ENCODE results near the gene MRRF.
"Not testable (repeated sequence)": the region's sequence is repeated elsewhere in the genome, so short reads cannot be mapped to it uniquely, and the experiment has no call there.

The MRRF gene

DNA sequence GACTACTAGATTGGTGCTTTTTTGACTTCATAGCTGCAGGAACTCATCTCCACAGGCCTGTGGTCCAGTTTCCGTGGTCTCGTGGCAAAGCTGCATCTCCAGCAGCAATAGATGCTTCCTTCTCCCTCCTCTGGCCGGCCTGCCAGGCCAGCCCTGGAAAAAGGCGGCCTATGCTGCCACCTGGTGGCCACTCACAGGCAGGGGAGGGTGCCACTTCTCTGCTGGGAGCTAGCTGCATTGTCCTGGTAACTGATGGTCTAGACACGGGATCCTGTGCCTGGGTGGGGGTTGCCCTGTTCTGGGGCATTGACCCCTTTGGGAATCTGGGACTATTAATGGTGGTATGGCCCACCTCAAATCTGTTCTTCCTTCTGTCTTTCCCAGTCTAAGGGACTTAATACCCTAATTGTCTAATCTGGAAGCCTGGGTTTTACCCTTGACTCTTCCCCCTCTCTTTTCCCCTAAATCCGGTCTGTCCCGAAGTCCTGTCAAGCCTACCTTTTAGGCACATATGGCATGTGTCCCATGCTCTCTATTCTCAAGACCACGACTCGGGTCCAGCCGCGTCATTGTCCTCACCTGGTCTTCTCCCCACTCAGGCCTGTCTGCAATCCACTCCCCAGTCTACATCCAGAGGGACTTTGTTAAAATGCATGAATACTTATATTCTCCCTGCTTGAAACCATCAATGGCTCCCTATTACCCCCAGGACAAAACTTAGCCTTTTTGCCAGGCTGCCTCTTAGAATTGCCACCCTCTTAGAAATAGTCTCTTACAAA lies 86.1 kb downstream of the MRRF start:
- peak; percentile 72 for DNase-seq (ENCODE audit: insufficient read length)
- FAIRE-seq = peak; percentile 93
- no peak for TF ChIP-seq POLR2AphosphoS5 (IDR thresholded peaks at IDR 0.05; ENCODE audit: low read depth, low read length)
- no peak for TF ChIP-seq TAF1 (IDR thresholded peaks at IDR 0.05; ENCODE audit: borderline replicate concordance, low read depth, low read length)
- no peak for TF ChIP-seq POLR2A (IDR thresholded peaks at IDR 0.05; ENCODE audit: low read depth, low read length)

DNA sequence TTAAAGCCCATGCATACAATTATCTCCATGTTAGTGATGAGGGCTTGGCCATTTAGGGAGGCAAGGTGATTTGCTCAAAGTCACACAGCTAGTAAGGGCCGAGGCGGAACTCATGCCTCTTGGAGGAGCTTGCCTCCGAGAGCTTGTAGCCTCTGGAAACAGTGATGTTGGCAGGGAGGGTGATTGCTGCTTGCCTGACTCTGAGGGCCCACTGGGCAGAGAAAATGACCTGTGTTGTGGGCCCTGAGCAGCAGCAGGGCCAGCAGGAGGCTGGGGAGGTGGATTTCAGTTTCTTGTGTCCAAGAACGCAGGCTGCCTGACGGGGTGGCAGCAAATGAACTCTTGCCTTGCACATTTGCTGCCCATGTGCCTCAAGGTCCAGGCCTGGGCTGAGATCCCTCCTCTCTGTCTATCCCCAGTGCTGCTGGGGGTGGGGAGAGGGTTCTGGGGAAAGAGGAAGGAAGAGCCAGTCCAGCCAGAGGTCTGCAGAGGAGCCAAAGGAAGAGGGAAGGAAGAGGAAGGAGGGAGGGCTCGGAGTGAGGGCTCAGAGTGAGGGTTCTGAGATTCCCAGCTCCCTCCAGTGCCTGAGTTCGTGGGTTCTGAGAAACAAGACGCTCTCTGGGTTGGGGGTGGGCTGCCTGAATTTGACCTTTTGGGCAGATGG lies 90.0 kb downstream of the MRRF start:
- FAIRE-seq (no peak), DNase-seq (ENCODE audit: insufficient read length) (no peak)
- TF ChIP-seq TAF1 (IDR thresholded peaks at IDR 0.05; ENCODE audit: borderline replicate concordance, low read depth, low read length) = no peak
- TF ChIP-seq POLR2AphosphoS5 (IDR thresholded peaks at IDR 0.05; ENCODE audit: low read depth, low read length) = no peak
- TF ChIP-seq POLR2A (IDR thresholded peaks at IDR 0.05; ENCODE audit: low read depth, low read length) = no peak

DNA sequence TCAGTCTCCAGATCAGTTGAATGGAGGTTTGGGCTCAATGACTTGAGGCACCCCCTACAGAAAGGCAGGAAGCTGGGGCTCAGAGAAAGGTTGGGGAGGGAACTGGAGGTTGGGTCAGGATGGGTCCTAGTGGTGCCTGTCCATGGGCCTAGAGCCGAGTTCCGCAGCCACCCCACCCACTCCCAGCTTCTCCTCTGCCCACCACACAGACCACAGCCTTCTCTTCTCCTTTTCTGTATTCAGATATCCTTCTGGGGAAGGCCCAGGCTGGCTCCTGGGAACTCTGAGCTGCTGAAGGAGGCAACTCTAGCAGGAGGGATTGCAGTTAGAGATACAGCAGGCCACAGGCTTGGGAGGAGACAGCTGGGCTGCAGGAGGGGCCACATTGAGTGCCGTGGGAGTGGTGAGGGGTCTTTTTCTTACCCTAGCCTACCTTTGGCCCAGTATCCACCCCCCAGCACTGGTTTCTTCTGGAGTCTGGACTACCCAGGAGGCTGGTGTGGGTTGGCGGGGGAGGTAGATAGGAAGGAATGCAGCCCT lies 90.7 kb downstream of the MRRF start:
- DNase-seq (ENCODE audit: insufficient read length) = no peak

DNA sequence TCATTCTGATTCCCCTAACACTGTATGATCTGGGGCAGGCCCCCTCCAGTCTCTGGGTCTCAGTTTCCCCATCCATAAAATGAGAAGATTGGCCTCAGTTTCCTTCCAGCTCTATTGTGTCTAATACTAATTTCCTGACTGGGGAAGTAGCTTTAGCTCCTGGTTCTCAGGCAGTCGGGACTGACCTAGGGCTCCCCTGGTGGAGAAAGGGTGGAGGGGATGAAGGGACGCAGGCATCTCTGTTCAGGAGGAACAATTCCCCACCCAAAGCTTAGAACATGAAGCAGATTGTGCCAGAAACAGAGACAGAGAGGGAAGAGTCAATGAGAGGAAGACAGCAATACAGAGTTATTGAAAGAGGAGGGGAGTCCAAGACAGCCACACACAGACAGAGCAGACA lies 91.9 kb downstream of the MRRF start:
- DNase-seq (ENCODE audit: insufficient read length) (no peak), FAIRE-seq (no peak)
- TF ChIP-seq POLR2A (IDR thresholded peaks at IDR 0.05; ENCODE audit: low read depth, low read length) = no peak
- TF ChIP-seq POLR2AphosphoS5 (IDR thresholded peaks at IDR 0.05; ENCODE audit: low read depth, low read length) = no peak
- TF ChIP-seq TAF1 (IDR thresholded peaks at IDR 0.05; ENCODE audit: borderline replicate concordance, low read depth, low read length) = no peak

More for the DNA sequence above, 90.7 kb downstream of the MRRF start:
- FAIRE-seq = no peak
- TF ChIP-seq POLR2A (IDR thresholded peaks at IDR 0.05; ENCODE audit: low read depth, low read length) = no peak
- TF ChIP-seq TAF1 (IDR thresholded peaks at IDR 0.05; ENCODE audit: borderline replicate concordance, low read depth, low read length) = no peak
- no peak for TF ChIP-seq POLR2AphosphoS5 (IDR thresholded peaks at IDR 0.05; ENCODE audit: low read depth, low read length)

DNA sequence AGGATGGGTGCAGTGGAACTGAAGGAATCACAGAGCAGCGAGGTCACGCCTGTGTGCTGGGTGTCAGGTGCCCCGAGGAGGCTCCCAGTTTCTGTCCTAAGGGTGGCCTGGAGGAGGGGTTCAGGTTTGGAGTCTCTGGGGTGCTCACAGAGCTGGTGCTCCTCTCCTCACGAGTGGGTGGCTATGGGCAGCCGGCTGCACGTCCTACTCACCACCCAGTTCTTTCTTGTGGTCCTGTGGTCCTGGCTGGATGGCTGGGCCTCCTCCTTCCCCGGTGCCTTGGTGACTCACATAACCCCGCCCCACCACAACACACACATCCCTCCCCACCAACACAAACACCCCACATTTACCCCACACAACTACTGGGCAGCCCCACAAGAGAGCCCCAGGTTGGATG lies 96.2 kb downstream of the MRRF start:
- TF ChIP-seq TAF1 (IDR thresholded peaks at IDR 0.05; ENCODE audit: borderline replicate concordance, low read depth, low read length) = no peak
- no peak for TF ChIP-seq POLR2AphosphoS5 (IDR thresholded peaks at IDR 0.05; ENCODE audit: low read depth, low read length)
- no peak for TF ChIP-seq POLR2A (IDR thresholded peaks at IDR 0.05; ENCODE audit: low read depth, low read length)
- FAIRE-seq = no peak
- DNase-seq (ENCODE audit: insufficient read length) = no peak

DNA sequence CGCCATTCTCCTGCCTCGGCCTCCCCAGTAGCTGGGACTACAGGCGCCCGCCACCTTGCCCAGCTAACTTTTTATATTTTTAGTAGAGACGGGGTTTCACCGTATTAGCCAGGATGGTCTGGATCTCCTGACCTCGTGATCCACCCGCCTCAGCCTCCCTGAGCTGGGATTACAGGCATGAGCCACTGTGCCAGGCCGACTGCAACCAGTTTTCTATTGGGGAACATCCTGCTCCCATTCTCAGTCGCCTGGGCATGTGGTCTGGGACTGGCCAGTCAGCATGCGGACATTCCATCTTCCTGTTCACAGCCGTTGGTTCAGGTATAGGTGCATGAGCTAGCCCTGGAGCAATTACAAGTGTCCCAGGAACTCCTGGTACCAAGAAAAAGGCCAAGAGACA lies 98.4 kb downstream of the MRRF start:
- FAIRE-seq = not testable (repeated sequence)

DNA sequence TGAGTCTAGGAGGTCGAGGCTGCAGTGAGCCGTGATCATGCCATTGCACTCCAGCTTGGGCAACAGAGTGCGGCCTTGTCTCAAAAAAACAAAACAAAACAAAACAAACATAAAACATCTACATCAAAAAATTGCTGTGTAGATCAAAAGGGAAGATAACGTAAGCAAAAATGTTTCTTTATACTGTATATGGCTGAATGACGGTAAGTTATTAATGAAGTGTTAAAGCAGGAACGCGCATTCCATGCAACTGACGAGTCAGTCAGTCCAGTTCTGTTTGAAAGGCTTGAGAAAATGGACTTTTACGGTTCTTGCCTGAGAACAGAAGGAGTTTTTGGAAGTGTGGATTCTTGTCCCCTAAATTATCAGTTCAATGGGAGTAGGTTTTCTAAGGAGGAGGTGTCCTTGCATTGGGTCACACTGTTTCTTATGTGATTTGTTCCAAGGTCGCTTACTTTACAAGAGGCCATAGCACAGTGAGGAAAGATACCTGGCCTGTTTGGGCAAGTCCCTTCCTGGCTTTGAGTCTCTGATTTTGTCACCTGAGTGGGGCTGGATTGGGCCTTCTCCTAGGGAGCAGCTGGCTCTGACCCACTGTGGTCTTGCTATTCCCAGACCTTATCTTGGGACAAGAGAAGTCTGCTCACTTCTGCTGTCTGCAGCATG lies 99.6 kb downstream of the MRRF start:
- TF ChIP-seq POLR2AphosphoS5 (IDR thresholded peaks at IDR 0.05; ENCODE audit: low read depth, low read length) = no peak
- no peak for TF ChIP-seq POLR2A (IDR thresholded peaks at IDR 0.05; ENCODE audit: low read depth, low read length)
- TF ChIP-seq TAF1 (IDR thresholded peaks at IDR 0.05; ENCODE audit: borderline replicate concordance, low read depth, low read length) = no peak
- DNase-seq (ENCODE audit: insufficient read length) (no peak), FAIRE-seq (no peak)

More for the DNA sequence above, 98.4 kb downstream of the MRRF start:
- not testable (repeated sequence) for DNase-seq (ENCODE audit: insufficient read length)

DNA sequence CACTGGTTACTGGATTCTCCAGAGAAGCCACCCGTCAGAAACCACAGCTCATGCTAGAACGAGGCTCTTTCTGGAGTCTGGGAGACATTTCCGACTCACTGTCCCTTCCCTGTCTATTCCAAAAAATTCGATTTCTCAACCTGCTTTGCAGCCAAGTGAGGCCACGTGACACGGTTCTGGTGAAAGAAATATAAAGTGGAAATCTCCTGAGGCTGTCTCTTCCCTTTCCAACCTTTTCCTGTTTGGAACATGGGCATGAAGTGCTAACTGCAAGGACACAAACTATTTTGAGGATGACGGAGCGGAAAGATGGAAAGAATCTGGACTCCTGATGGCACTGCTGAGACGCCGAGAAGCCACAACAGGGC lies 100.1 kb downstream of the MRRF start:
- FAIRE-seq (no peak), DNase-seq (ENCODE audit: insufficient read length) (no peak)
- TF ChIP-seq POLR2AphosphoS5 (IDR thresholded peaks at IDR 0.05; ENCODE audit: low read depth, low read length) (no peak), TAF1 (IDR thresholded peaks at IDR 0.05; ENCODE audit: borderline replicate concordance, low read depth, low read length) (no peak), POLR2A (IDR thresholded peaks at IDR 0.05; ENCODE audit: low read depth, low read length) (no peak)

DNA sequence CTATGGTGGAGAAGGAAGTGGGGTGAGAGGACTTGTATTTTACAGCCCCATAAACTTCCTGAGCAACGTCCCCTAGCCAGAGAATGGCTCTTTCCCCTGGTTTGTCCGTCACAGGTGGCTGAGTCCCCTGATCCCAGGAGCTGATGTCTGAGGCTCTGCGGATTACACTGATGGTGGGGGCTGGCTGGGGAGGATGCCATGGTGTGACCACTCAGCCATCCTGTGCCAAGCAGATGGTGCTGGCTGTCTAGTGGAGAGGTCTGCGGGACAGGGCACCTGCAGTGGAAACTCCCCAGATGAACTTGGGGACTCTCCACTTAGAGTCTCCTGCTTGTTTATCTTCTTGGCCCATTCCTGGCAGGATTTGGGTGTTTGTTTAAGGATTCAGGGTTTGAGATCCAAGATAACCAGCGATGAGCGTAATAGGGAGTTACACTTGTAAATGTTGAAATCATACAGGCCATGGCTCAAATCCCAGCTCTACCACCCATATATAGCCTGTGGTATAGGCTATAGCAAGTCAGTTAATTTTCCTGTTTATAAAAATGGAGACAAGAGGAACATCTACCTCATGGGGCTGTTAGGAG lies 101.5 kb downstream of the MRRF start:
- no peak for DNase-seq (ENCODE audit: insufficient read length)
- FAIRE-seq = no peak
- TF ChIP-seq POLR2A (IDR thresholded peaks at IDR 0.05; ENCODE audit: low read depth, low read length) (no peak), TAF1 (IDR thresholded peaks at IDR 0.05; ENCODE audit: borderline replicate concordance, low read depth, low read length) (no peak), POLR2AphosphoS5 (IDR thresholded peaks at IDR 0.05; ENCODE audit: low read depth, low read length) (no peak)

DNA sequence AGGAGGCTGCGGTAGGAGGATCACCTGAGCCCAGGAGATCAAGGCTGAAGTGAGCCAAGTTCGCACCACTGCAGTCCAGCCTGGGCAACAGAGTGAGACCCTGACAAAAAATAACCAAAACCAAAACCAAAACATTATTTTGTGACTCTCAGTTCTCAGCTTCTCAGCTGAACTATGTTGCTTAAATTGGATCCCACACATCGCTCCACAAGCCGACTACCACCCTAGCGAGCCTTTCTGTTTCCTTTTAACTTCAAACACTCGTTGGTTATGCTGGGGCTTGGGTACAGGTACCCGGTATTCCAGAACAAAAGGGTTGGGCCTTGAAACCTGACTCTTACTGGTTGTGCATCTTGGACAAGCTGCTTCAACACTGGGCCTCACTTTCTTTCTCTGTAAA lies 102.4 kb downstream of the MRRF start:
- TF ChIP-seq TAF1 (IDR thresholded peaks at IDR 0.05; ENCODE audit: borderline replicate concordance, low read depth, low read length) = no peak
- no peak for DNase-seq (ENCODE audit: insufficient read length)

DNA sequence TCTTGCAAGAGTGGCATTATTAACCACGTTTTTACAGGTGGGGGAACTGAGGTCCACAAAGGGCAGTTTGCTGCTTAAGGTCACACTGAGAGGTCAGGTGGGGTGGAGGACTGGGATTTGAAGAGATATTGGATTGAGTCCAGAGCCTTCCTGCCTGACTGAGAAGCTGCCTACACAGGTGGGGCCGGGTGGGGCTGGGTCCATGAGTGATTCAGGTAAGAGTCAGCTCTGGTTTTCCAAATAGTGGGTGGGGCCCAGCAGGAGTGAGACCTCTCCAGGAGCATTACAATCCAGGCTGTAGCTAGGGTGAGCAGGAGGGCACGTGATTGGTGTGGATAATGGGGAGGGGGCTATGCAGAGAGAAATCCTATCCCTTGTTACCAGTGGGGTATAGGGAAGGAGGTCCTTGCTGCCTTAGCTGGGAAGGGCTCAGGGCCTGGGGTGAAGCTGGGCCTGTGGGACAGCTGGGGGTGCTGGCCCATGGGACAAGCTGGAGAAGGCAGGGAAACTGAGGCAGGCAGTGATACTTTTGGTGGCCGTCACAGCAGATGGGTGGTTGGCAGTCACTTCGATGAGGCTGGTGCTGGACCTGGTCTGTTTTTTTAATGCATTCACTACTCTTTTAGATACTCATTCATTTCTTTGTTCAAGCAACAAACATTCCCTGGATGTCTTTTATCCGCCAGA lies 103.2 kb downstream of the MRRF start:
- DNase-seq (ENCODE audit: insufficient read length) = no peak
- TF ChIP-seq POLR2AphosphoS5 (IDR thresholded peaks at IDR 0.05; ENCODE audit: low read depth, low read length) = no peak
- TF ChIP-seq POLR2A (IDR thresholded peaks at IDR 0.05; ENCODE audit: low read depth, low read length) = no peak
- TF ChIP-seq TAF1 (IDR thresholded peaks at IDR 0.05; ENCODE audit: borderline replicate concordance, low read depth, low read length) = no peak
- no peak for FAIRE-seq

More for the DNA sequence above, 102.4 kb downstream of the MRRF start:
- no peak for FAIRE-seq

Measured in GM12892 (cell line).